GM12875 (cell line): ENCODE results near the gene ENOX1.

Experiments
- H3K4me3 ChIP-seq: one replicate; pipeline ENCODE4 v1.5.1; 2011; ENCODE audit warnings: low read depth, low read length, control low read depth
- TF ChIP-seq, protein P1 (sequence below): IDR thresholded peaks from 2 replicates; pipeline ENCODE4 v1.5.1; 2011; ENCODE audit warnings: low read depth, mild to moderate bottlenecking, control low read depth, inconsistent platforms, low read length, moderate library complexity, borderline replicate concordance; ENCODE audit not compliant: insufficient read depth

The ENOX1 gene

GRCh38 chr13:43223216-43223615 is 563.6 kb downstream of the ENOX1 start:
- TF ChIP-seq, protein P1, sequence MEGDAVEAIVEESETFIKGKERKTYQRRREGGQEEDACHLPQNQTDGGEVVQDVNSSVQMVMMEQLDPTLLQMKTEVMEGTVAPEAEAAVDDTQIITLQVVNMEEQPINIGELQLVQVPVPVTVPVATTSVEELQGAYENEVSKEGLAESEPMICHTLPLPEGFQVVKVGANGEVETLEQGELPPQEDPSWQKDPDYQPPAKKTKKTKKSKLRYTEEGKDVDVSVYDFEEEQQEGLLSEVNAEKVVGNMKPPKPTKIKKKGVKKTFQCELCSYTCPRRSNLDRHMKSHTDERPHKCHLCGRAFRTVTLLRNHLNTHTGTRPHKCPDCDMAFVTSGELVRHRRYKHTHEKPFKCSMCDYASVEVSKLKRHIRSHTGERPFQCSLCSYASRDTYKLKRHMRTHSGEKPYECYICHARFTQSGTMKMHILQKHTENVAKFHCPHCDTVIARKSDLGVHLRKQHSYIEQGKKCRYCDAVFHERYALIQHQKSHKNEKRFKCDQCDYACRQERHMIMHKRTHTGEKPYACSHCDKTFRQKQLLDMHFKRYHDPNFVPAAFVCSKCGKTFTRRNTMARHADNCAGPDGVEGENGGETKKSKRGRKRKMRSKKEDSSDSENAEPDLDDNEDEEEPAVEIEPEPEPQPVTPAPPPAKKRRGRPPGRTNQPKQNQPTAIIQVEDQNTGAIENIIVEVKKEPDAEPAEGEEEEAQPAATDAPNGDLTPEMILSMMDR: no peak

GRCh38 chr13:43222086-43222485 is 564.7 kb downstream of the ENOX1 start:
- TF ChIP-seq, protein P1: no peak
- H3K4me3 ChIP-seq: no peak overlapping the region

More at GRCh38 chr13:43223216-43223615, 563.6 kb downstream of the ENOX1 start:
- H3K4me3 ChIP-seq: no peak overlapping the region

- TF ChIP-seq, protein P1: no peak
- H3K4me3 ChIP-seq: no peak overlapping the region
These were observed 565.2 kb downstream of the ENOX1 start for GRCh38 chr13:43221611-43222010.

DNA sequence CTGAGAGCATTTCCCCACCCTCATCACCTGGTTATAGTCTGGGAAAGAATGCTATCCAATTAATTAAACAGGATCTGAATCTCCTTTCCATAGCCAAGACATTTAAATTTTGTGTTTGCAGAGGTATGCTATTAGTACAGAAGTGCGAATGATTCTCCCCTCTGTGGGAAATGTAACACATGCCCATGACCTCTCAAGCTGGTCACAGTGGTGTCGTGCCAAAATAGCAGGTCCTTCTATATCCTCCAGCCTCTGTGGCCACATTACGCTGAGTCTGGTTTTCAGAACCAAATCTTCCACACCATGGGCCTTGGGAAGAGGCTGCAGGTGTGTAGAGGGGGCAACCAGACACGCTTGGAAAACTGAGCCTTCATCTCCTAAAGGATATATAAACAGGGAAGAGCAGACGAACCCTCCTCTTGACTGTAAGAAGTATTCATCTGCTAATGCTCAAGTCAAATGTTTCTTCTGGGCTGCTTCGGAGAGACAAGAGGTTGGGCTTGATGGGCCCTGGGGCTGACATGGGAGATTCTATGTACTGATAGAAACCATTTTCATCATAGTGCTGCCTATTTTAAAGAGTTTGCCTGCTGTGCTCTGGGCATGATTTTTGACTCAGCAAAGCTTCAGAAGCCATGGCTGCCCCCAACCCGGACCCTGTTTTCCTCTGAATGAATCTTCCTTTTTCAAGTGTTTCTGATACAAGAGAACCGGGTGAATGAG is 565.7 kb downstream of the ENOX1 start:
- TF ChIP-seq, protein P1: no peak
- H3K4me3 ChIP-seq: no peak overlapping the region

- TF ChIP-seq, protein P1: no peak
- no peak overlapping the region for H3K4me3 ChIP-seq
These were observed 572.6 kb downstream of the ENOX1 start for GRCh38 chr13:43214124-43214523.

DNA sequence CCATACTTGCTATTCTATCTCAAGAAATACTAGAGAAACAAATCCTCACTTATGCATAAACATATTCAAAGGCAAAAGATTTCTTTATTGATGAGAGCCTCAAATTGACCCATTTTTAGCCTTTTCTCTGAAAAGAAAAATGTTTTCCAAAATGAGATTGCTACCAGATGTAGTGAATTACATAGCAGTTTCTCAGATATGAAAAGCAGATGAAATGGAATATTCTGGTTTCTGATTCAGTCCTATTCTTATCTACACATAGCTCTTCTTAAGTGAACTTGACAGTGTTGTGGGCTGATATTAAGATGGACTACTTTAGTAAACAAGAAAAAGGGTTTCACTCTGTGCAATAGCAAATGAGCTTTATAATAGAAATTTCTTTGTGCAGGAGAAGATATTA is 579.9 kb downstream of the ENOX1 start:
- TF ChIP-seq, protein P1: no peak
- H3K4me3 ChIP-seq: no peak overlapping the region

DNA sequence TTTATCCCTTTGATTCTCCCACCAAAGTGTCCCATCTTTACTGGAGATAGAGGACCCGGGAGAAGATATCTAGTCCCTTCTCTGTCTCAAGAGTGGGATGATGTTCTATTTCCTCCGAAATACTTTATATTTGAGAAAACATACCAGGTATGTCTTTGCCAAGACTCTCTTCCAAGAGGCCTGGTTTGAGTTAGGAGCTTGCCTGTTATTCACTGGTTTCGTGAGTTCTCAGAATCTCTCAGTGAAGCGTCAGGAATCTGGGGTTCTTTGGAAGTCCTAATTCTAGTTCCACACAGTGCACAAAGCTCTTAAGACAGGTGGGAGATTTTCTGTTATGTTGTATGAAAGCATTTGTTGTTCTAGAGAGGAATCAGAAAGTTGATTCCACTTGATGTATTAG is 581.4 kb downstream of the ENOX1 start:
- TF ChIP-seq, protein P1: no peak
- no peak overlapping the region for H3K4me3 ChIP-seq
